Left lung (tissue), 10 donors: ENCODE results near the gene SP2. TPM values are rescaled to one million over a fixed set of nuclear protein-coding genes. Genes with fewer than 3 reads are reported as not detected.

Experiments used
- ATAC-seq: fragments of 200-7000 bp; cut with Tn5 transposase; one replicate; pipeline ENCODE4 v1.9.1; 2020; ENCODE audit warnings: moderate library complexity
- DNase-seq, 4 donors: peaks; one replicate each; pipeline ENCODE4 v3.0.0-alpha.2; 2013 to 2020
- H3K27ac ChIP-seq, 2 donors: fragments of 200-600 bp; sonication (generic) in 1 of 2; one replicate each; pipeline versions ENCODE4 v1.5.0 to v1.8.0; 2020 to 2021
- H3K27me3 ChIP-seq, 2 donors: fragments of 200-600 bp; sonication (generic) in 1 of 2; one replicate each; pipeline versions ENCODE4 v1.5.0 to v1.8.0; 2020 to 2021
- H3K36me3 ChIP-seq, 2 donors: fragments of 200-600 bp; sonication (generic) in 1 of 2; one replicate each; pipeline versions ENCODE4 v1.5.0 to v1.8.0; 2020 to 2021
- H3K4me1 ChIP-seq, 2 donors: fragments of 200-600 bp; one replicate each; pipeline ENCODE4 v1.8.0; 2021
- H3K4me3 ChIP-seq, 2 donors: fragments of 200-600 bp; sonication (generic) in 1 of 2; one replicate each; pipeline versions ENCODE4 v1.5.0 to v1.8.0; 2020 to 2021; ENCODE audit warnings: mild to moderate bottlenecking in 1 of 2
- H3K9me3 ChIP-seq, 2 donors: fragments of 200-600 bp; sonication (generic) in 1 of 2; one replicate each; pipeline versions ENCODE4 v1.5.0 to v1.8.0; 2020 to 2021
- intact Hi-C, 2 donors: fragments of 100-400 bp; cut with DNase I; formaldehyde crosslinking; loops; one replicate each; pipeline versions ENCODE4 v1.11.2 to v1.14.2; 2022
- polyA plus RNA-seq, 6 donors: library from polyadenylated mRNA; unstranded; fragments of 120-200 nt; gene quantifications; one replicate each; pipeline ENCODE4 v1.2.1, GENCODE V29; 2013; ENCODE audit not compliant: insufficient read length in 6 of 6
- total RNA-seq, 2 donors: library from RNA; stranded (reverse); fragmentation: NEBNext Ultra II Directional; extraction: Animal tissue kit (Norgen Biotek cat#: 25700); gene quantifications; one replicate each; pipeline ENCODE4 v1.2.1, GENCODE V29; 2021
- TF ChIP-seq, protein P1 (sequence below), 2 donors: fragments of 200-600 bp; sonication (generic) in 1 of 2; IDR thresholded peaks; one replicate each; pipeline versions ENCODE4 v1.5.0 to v1.8.0; 2021; ENCODE audit warnings: antibody characterized with exemption in 2 of 2
- donor health status: DM: no; HTN: yes; CAD: no.
- donor health status: DM: no; HTN: no; CAD: no.

SP2 gene
- total and polyA plus RNA-seq, 8 donors, result 14.2 to 23.0 (median 21.8) TPM

DNA sequence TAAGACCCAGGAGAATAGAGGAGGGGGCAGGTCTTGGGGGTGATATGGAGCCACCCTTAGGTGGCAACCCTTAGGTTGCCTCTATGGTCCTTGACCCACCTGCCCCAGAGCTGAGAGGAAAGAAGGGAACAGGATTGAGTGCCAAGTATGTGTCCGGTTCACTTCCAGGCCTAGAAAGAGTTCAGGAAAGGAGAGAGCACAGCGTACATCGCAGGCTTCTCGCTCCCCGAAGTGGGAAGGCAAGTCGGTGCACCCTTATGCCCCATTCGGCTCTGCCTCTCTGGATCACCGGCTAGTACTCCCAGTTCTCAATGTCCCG is 45.7 kb upstream of the SP2 start:
- intact Hi-C loops, result no loop called here
- Histone ChIP-seq H3K4me1 (peaks cover 0 to 26% of the 10 kb centered on the region in 2 donors), H3K27ac (peak overlapping the region in 1 of 2 donors; percentile 55), H3K4me3 (peak overlapping the region; percentile 24 to 35), H3K9me3 (no peaks in the 10 kb centered on the region), H3K27me3 (peaks cover 51 to 100% of the 10 kb centered on the region in 2 donors), H3K36me3 (no peaks in the 10 kb centered on the region)
- TF ChIP-seq, protein P1, sequence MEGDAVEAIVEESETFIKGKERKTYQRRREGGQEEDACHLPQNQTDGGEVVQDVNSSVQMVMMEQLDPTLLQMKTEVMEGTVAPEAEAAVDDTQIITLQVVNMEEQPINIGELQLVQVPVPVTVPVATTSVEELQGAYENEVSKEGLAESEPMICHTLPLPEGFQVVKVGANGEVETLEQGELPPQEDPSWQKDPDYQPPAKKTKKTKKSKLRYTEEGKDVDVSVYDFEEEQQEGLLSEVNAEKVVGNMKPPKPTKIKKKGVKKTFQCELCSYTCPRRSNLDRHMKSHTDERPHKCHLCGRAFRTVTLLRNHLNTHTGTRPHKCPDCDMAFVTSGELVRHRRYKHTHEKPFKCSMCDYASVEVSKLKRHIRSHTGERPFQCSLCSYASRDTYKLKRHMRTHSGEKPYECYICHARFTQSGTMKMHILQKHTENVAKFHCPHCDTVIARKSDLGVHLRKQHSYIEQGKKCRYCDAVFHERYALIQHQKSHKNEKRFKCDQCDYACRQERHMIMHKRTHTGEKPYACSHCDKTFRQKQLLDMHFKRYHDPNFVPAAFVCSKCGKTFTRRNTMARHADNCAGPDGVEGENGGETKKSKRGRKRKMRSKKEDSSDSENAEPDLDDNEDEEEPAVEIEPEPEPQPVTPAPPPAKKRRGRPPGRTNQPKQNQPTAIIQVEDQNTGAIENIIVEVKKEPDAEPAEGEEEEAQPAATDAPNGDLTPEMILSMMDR (IDR thresholded peaks at IDR 0.05), result no peak
- ATAC-seq, result peak; percentile 8
- no peak for DNase-seq

DNA sequence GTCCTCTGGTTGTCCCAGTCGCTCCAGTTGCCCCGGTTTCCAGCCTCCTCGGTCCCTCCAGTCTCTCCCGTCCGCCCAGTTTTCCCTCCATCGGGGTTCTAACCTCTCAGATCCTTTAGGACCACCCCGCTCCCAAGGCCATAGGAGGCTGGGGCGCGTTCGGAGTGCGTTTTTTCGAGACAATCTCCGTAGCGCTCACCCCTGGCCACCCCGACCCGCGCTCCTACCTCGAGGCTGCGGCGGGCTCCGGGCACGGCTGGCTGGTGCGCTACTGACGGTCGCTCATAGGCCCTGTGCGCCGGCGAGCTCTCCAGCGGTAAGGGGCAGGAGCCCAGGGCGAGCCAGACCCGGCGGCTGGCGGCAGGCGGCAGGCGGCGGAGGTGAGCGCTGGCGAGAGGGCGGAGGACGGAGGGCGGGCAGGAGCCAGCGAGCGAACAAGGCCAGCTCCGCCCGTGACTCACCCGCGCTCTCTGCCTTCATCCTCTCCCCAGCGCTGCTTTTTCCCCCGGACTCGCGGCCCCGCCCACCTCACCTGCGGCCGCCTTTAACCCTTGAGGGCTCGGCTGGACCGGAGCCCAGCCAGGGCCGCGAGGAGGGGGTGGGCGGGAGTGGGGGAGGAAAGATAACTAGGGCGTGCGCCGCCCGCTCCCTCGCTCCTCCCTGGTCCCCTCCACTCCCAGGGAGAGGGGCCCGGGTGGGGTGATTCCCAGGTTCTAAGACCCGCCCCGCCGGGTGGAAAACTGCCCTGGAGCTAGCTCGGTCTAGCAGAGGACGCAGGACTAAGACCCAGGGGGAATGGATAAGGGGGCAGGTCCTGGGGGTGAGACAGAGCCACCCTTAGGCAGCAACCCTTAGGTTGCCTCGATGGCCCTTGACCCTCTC is 45.1 kb upstream of the SP2 start, which contains the start of gene SP6:
TSS of gene SP6 (minus strand) at position 472 of the 882 bp plus-strand sequence. CDS start 2,734 bp downstream, outside the sequence.
- Histone ChIP-seq H3K9me3 (no peaks in the 10 kb centered on the region), H3K4me3 (peak within 1 kb of the TSS; percentile 24 to 35), H3K4me1 (peaks cover 0 to 26% of the 10 kb centered on the region in 2 donors), H3K36me3 (no peaks in the 10 kb centered on the region), H3K27ac (peak within 1 kb of the TSS in 1 of 2 donors; percentile 55), H3K27me3 (peaks cover 54 to 100% of the 10 kb centered on the region in 2 donors)
- peak in 3 of 4 donors; percentile 66 to 94 (median 79) for DNase-seq
- peak; percentile 97 for ATAC-seq
- intact Hi-C loops, result no loop called here
- TF ChIP-seq, protein P1 (IDR thresholded peaks at IDR 0.05), result no peak

DNA sequence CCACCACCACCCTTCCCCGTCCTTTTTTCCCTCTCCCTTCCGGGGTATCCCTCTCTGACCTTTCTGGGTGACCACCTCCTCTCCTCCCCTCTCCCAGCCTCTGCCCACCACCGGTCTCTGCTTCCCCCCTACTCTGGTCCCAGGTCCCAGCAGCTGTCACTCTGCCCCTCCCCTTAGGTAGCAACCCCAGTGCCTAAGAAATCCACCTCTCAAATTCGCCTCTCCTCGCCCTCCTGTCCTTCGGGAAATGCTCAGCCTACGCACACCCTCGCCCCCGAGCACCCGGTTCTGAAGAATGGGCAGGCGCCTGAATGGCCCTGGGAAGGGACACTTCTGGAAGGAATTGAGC is 44.3 kb upstream of the SP2 start:
- Histone ChIP-seq H3K27me3 (peaks cover 46 to 100% of the 10 kb centered on the region in 2 donors), H3K27ac (no peak overlapping the region), H3K4me1 (peaks cover 0 to 22% of the 10 kb centered on the region in 2 donors), H3K4me3 (peak overlapping the region in 1 of 2 donors; percentile 35), H3K36me3 (no peaks in the 10 kb centered on the region), H3K9me3 (no peaks in the 10 kb centered on the region)
- intact Hi-C loops, result no loop called here
- TF ChIP-seq, protein P1 (IDR thresholded peaks at IDR 0.05), result no peak
- ATAC-seq, result no peak
- DNase-seq, result no peak

- TF ChIP-seq, protein P1 (IDR thresholded peaks at IDR 0.05), result no peak
- no peaks in the 10 kb centered on the region for H3K36me3 ChIP-seq
- no peak overlapping the region for H3K4me3 ChIP-seq
- no peaks in the 10 kb centered on the region for H3K9me3 ChIP-seq
- H3K4me1 ChIP-seq, result peaks cover 0 to 16% of the 10 kb centered on the region in 2 donors
- ATAC-seq (no peak), DNase-seq (no peak)
- no peak overlapping the region for H3K27ac ChIP-seq
- peaks cover 41 to 100% of the 10 kb centered on the region in 2 donors for H3K27me3 ChIP-seq
- intact Hi-C loops, result no loop called here
These were observed 43.7 kb upstream of the SP2 start for GRCh38 chr17:47852113-47852949.

- H3K27me3 ChIP-seq, result peaks cover 28 to 95% of the 10 kb centered on the region in 2 donors
- H3K36me3 ChIP-seq, result no peaks in the 10 kb centered on the region
- ATAC-seq (no peak), DNase-seq (no peak)
- no peak overlapping the region for H3K27ac ChIP-seq
- H3K4me1 ChIP-seq, result peaks cover 0 to 13% of the 10 kb centered on the region in 2 donors
- TF ChIP-seq, protein P1 (IDR thresholded peaks at IDR 0.05), result no peak
- H3K4me3 ChIP-seq, result no peak overlapping the region
- intact Hi-C loops, result no loop called here
- H3K9me3 ChIP-seq, result no peaks in the 10 kb centered on the region
These were observed 42.4 kb upstream of the SP2 start for GRCh38 chr17:47853616-47854015.
